Measurements from ENCODE around the gene GABARAP. TPM values are rescaled to one million over a fixed set of nuclear protein-coding genes. Genes with fewer than 3 reads are reported as not detected.

The GABARAP gene
- total and polyA plus RNA-seq, 10 of the 15 experiments (the other 5 are each of a cell fraction or from before 2014, with no cell fraction given) = 134 to 613 (median 285) TPM

DNA sequence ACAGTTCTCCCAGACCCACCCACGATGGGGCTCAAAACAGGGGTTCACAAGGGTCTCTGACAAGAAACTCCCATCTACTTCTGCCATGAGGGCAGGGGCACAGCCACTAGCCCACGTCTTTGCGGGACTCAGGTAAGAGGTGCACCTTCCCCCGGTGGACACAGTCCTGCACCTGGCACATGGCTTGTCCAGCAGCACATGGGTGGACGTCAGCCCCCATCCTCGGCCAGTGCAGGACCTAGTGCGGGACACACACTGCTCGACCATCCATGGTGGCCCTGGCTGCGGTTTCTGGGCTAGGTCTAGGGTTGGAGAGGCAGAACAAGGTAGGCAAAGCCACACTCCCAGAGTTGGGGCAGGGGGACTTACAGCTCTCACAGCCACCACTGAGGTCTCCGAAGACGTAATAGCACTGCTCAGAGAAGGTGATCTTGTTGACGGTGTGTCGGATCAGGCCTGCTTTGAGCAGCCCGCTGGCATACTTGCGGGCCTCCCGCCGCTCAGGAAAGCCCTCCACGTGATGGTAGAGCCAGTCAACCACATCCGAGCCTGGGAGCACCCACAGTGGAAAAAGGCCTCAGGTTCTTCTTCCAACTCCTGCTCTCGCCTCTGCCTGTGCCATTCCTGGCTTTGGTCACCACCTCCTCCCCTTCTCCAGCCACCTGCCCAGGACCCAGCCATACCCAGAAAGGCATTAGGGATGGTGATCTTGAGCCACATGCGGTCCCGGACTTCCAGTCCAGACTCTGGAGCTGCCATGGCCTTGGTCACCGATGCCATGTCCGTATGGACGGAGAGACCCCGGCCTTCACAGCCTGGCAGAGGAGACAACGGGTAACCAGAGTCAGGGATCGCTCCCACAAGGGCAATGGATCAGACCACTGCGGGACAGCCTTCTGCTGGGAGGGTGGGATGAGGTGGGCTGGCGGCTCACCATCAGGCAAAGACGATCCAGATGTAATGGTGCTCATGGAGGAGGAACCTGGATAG lies 15.2 kb downstream of the GABARAP start:
- ChIA-PET RAD21 (ENCODE audit: unreplicated experiment) (no interaction called here), POLR2A (no interaction called here), CTCF (no interaction called here), SMC1A (ENCODE audit: uncharacterized antibody, unreplicated experiment) (no interaction called here)
- intact Hi-C loops (cut with micrococcal nuclease; ENCODE audit: unreplicated experiment) = no loop called here
- 98% methylated on average over 31 of the region's 31 CpGs for WGBS (ENCODE audit: insufficient coverage, insufficient replicate concordance, low lambda C conversion rate, missing lambda C conversion rate)
- Histone ChIP-seq H3K36me3 (ENCODE audit: control insufficient read depth in 2 of 2, insufficient read depth in 2 of 2, low read length in 1 of 2) (peaks cover 27 to 31% of the 10 kb centered on the region in 2 experiments), H4K20me1 (ENCODE audit: control insufficient read depth, insufficient read depth) (no peaks in the 10 kb centered on the region), H3K4me3 (no peak overlapping the region), H3K9ac (ENCODE audit: control insufficient read depth, insufficient read depth, low read length) (no peak overlapping the region), H3K4me2 (ENCODE audit: control insufficient read depth, insufficient read depth) (no peak overlapping the region), H3K79me2 (ENCODE audit: control insufficient read depth, insufficient read depth, low read length) (peaks cover 5% of the 10 kb centered on the region), H3K4me1 (ENCODE audit: control insufficient read depth, insufficient read depth, low read length) (no peaks in the 10 kb centered on the region; the same call in 1 of the 2 replicates), H3K27me3 (replicated peaks in 1 of 2; ENCODE audit: control insufficient read depth in 2 of 2, insufficient read depth in 2 of 2, low read length in 1 of 2) (no peaks in the 10 kb centered on the region), H2AFZ (ENCODE audit: control insufficient read depth, low read depth, low read length) (no peak overlapping the region), H3K27ac (ENCODE audit: control insufficient read depth, insufficient read depth) (no peak overlapping the region), H3K9me3 (replicated peaks; ENCODE audit: control insufficient read depth, insufficient read depth, low read length) (no peaks in the 10 kb centered on the region)
- FAIRE-seq (no peak), DNase-seq (ENCODE audit: low read depth, low spot score) (no peak), ATAC-seq (no peak)
- TF ChIP-seq, protein P1, sequence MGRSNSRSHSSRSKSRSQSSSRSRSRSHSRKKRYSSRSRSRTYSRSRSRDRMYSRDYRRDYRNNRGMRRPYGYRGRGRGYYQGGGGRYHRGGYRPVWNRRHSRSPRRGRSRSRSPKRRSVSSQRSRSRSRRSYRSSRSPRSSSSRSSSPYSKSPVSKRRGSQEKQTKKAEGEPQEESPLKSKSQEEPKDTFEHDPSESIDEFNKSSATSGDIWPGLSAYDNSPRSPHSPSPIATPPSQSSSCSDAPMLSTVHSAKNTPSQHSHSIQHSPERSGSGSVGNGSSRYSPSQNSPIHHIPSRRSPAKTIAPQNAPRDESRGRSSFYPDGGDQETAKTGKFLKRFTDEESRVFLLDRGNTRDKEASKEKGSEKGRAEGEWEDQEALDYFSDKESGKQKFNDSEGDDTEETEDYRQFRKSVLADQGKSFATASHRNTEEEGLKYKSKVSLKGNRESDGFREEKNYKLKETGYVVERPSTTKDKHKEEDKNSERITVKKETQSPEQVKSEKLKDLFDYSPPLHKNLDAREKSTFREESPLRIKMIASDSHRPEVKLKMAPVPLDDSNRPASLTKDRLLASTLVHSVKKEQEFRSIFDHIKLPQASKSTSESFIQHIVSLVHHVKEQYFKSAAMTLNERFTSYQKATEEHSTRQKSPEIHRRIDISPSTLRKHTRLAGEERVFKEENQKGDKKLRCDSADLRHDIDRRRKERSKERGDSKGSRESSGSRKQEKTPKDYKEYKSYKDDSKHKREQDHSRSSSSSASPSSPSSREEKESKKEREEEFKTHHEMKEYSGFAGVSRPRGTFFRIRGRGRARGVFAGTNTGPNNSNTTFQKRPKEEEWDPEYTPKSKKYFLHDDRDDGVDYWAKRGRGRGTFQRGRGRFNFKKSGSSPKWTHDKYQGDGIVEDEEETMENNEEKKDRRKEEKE (IDR thresholded peaks at IDR 0.05) = no peak
- TF ChIP-seq, protein P2, sequence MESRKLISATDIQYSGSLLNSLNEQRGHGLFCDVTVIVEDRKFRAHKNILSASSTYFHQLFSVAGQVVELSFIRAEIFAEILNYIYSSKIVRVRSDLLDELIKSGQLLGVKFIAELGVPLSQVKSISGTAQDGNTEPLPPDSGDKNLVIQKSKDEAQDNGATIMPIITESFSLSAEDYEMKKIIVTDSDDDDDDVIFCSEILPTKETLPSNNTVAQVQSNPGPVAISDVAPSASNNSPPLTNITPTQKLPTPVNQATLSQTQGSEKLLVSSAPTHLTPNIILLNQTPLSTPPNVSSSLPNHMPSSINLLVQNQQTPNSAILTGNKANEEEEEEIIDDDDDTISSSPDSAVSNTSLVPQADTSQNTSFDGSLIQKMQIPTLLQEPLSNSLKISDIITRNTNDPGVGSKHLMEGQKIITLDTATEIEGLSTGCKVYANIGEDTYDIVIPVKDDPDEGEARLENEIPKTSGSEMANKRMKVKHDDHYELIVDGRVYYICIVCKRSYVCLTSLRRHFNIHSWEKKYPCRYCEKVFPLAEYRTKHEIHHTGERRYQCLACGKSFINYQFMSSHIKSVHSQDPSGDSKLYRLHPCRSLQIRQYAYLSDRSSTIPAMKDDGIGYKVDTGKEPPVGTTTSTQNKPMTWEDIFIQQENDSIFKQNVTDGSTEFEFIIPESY (IDR thresholded peaks at IDR 0.05) = no peak
- TF ChIP-seq SPI1 (IDR thresholded peaks at IDR 0.05; ENCODE audit: borderline replicate concordance, insufficient read depth, low read depth, low read length) (no peak), YBX1 (IDR thresholded peaks at IDR 0.05) (no peak), MEF2A (IDR thresholded peaks at IDR 0.05; ENCODE audit: insufficient read depth, low read depth, low read length) (no peak), CEBPZ (IDR thresholded peaks at IDR 0.05; ENCODE audit: low read depth, low read length) (no peak), EED (IDR thresholded peaks at IDR 0.05; ENCODE audit: low read depth) (no peak), NFYA (IDR thresholded peaks at IDR 0.05; ENCODE audit: borderline replicate concordance, low read depth, low read length) (no peak), SP1 (IDR thresholded peaks at IDR 0.05; ENCODE audit: low read depth, low read length) (no peak), ZBED1 (IDR thresholded peaks at IDR 0.05; ENCODE audit: borderline replicate concordance) (no peak), NR2C2 (IDR thresholded peaks at IDR 0.05; ENCODE audit: borderline replicate concordance, control insufficient read depth, insufficient read length, low read depth) (no peak), ATF2 (IDR thresholded peaks at IDR 0.05; ENCODE audit: low read length) (no peak)
- BruUV-seq (replicated peaks) = no TSS peak
- in situ Hi-C loops (cut with MboI) = no loop called here

Measured in GM12878 (cell line).